Measurements from ENCODE around the gene FBN1. TPM values are rescaled to one million over a fixed set of nuclear protein-coding genes. Genes with fewer than 3 reads are reported as not detected.

Gene FBN1
- total RNA-seq, 1 donor from 2014 or later = 164 TPM

DNA sequence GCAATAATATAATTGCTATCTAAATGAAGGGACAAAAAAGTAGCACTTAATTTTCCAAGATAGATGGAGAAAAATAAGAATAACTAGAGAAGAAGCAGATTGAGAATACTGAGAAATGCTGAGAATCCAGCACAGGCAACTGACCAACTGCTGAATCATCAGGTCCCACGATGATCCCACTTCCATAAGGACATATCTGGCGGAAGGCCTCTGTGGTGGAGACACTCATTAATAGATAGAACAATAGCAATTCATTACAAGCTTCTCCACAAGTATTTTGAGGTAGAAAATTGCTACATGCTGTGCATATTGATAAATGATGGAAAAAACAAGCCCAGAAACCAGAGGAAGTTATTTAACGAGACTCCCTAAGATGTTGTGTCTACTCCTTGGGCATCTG is 208.3 kb downstream of the FBN1 start:
- TF ChIP-seq, protein P1, sequence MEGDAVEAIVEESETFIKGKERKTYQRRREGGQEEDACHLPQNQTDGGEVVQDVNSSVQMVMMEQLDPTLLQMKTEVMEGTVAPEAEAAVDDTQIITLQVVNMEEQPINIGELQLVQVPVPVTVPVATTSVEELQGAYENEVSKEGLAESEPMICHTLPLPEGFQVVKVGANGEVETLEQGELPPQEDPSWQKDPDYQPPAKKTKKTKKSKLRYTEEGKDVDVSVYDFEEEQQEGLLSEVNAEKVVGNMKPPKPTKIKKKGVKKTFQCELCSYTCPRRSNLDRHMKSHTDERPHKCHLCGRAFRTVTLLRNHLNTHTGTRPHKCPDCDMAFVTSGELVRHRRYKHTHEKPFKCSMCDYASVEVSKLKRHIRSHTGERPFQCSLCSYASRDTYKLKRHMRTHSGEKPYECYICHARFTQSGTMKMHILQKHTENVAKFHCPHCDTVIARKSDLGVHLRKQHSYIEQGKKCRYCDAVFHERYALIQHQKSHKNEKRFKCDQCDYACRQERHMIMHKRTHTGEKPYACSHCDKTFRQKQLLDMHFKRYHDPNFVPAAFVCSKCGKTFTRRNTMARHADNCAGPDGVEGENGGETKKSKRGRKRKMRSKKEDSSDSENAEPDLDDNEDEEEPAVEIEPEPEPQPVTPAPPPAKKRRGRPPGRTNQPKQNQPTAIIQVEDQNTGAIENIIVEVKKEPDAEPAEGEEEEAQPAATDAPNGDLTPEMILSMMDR (IDR thresholded peaks at IDR 0.05) = no peak
- Histone ChIP-seq H3K4me3 (no peak overlapping the region), H3K36me3 (peaks cover 55 to 78% of the 10 kb centered on the region in 2 donors), H3K9me3 (no peaks in the 10 kb centered on the region), H3K27me3 (no peaks in the 10 kb centered on the region), H3K4me1 (peaks cover 0 to 4% of the 10 kb centered on the region in 2 donors), H3K27ac (no peak overlapping the region)
- DNase-seq (ENCODE audit: low spot score in 2 of 2) = no peak
- intact Hi-C loops (cut with DNase I) = no loop called here

DNA sequence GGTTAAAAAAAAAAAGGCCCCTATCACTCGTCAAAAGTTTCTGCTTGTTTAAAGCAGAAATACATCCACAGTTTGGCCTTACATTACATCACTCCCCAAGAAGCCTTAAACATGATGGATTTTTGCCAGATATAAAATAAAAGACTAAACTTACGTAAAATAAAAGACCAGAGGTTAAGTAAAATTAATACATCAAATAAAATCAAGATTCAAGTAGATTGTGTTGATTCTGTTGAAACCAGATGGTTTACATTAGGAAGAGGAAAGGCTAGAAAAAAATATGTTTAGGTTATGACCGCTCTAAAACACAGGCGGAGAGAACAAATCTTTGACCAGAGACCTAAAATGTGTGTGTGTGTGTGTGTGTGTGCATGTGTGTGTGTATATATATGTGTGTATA is 210.2 kb downstream of the FBN1 start:
- H3K36me3 ChIP-seq = peaks cover 63 to 85% of the 10 kb centered on the region in 2 donors
- intact Hi-C loops (cut with DNase I) = no loop called here
- H3K27ac ChIP-seq = no peak overlapping the region
- no peak overlapping the region for H3K4me3 ChIP-seq
- no peaks in the 10 kb centered on the region for H3K9me3 ChIP-seq
- TF ChIP-seq, protein P1 (IDR thresholded peaks at IDR 0.05) = no peak
- no peak for DNase-seq (ENCODE audit: low spot score in 2 of 2)
- H3K27me3 ChIP-seq = no peaks in the 10 kb centered on the region
- H3K4me1 ChIP-seq = peaks cover 0 to 4% of the 10 kb centered on the region in 2 donors

DNA sequence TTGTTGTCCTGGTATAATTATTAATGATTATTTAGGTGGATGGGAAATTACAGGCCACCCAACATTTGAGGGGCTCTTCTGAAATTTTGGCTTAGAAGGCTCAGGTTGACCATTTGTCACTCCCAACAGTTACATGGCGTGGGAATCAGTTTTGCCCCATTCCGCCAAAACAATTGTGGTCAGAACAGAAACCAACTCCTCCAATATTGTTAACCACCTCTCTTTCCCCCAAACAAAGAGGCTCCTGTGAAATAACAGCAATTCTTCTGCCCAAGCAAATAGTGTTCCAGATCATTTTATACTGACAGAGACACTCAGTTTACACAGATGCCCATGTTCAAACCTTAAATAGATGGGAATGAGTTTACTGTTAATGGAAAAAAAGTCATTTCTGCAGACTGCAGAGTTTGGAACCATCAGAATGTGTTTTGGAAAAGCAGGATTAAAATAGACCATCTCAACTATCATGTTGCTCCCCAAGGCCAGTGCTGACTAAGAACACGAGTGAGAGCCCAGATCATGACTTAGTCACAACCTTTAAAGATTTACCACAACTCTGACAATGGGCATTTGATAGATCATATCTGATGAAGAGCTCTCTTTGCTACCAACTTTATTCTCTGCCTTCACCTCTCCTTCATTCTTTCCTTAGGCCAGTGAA is 212.2 kb downstream of the FBN1 start:
- no peak overlapping the region for H3K27ac ChIP-seq
- H3K36me3 ChIP-seq = peaks cover 73 to 93% of the 10 kb centered on the region in 2 donors
- H3K4me1 ChIP-seq = no peaks in the 10 kb centered on the region
- intact Hi-C loops (cut with DNase I) = no loop called here
- no peaks in the 10 kb centered on the region for H3K27me3 ChIP-seq
- H3K4me3 ChIP-seq = no peak overlapping the region
- TF ChIP-seq, protein P1 (IDR thresholded peaks at IDR 0.05) = no peak
- DNase-seq (ENCODE audit: low spot score in 2 of 2) = no peak
- H3K9me3 ChIP-seq = no peaks in the 10 kb centered on the region

DNA sequence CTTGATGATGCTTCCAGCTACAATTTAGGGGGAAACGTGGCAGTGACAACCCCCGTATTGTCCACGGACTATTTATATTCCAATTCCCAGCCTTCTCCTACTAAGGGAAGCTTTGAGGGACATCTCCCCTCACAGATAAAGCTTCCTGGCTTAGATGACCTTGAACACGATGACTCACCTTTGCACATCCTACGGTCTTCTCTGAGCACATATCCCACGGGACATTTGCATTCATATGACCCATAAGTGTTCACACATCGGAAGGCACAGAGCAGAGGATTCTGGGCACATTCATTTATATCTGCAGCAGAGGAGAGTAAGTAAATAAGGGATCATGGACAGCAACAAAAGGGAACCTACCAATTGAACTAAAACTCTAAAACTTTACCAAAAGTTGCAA is 212.8 kb downstream of the FBN1 start:
- no peaks in the 10 kb centered on the region for H3K4me1 ChIP-seq
- no peaks in the 10 kb centered on the region for H3K27me3 ChIP-seq
- H3K27ac ChIP-seq = no peak overlapping the region
- no peak for DNase-seq (ENCODE audit: low spot score in 2 of 2)
- TF ChIP-seq, protein P1 (IDR thresholded peaks at IDR 0.05) = no peak
- no peak overlapping the region for H3K4me3 ChIP-seq
- H3K36me3 ChIP-seq = peaks cover 76 to 92% of the 10 kb centered on the region in 2 donors
- intact Hi-C loops (cut with DNase I) = no loop called here
- no peaks in the 10 kb centered on the region for H3K9me3 ChIP-seq

DNA sequence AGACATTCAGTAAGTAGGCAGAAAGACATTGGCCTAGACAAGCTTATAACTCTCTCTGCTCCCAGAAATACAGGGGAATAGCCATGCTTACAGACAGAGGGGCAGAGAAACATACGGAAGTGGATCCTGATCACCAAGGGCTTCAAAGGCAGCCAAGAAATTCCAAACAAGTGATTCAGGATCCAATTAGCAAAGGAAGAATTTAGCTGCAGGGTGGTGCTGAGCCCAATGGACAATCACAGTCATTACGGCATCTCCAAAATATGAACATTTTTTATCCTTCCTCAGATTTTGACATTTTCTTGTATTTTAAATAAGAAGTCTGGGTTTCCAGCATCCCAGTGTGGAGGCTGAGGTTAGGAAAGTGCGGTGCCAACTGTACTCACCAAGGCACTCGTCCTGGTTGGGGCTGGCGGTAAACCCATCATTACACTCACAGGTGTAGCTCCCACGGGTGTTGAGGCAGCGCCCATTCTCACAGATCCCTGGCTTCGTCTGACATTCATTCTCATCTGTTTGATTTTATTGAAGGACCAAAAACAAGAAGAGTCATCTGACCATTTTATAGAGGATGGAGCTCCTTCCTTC is 217.5 kb downstream of the FBN1 start:
- TF ChIP-seq, protein P1 (IDR thresholded peaks at IDR 0.05) = no peak
- intact Hi-C loops (cut with DNase I) = no loop called here
- H3K9me3 ChIP-seq = no peaks in the 10 kb centered on the region
- DNase-seq (ENCODE audit: low spot score in 2 of 2) = no peak
- peak overlapping the region in 1 of 2 donors; percentile 15 for H3K27ac ChIP-seq
- no peak overlapping the region for H3K4me3 ChIP-seq
- H3K36me3 ChIP-seq = peaks cover 62 to 90% of the 10 kb centered on the region in 2 donors
- no peaks in the 10 kb centered on the region for H3K27me3 ChIP-seq
- no peaks in the 10 kb centered on the region for H3K4me1 ChIP-seq
